HG03432 (cell line): Measurements from ENCODE around the gene DNAJC22.
"Not testable (repeated sequence)": the region's sequence is repeated elsewhere in the genome, so short reads cannot be mapped to it uniquely, and the experiment has no call there.

Experiments used
- ATAC-seq: cut with Tn5 transposase; IDR thresholded peaks from one replicate; pipeline ENCODE4 v1.9.1; 2021; ENCODE audit warnings: mild to moderate bottlenecking, moderate library complexity; ENCODE audit not compliant: unreplicated experiment

Gene DNAJC22

DNA sequence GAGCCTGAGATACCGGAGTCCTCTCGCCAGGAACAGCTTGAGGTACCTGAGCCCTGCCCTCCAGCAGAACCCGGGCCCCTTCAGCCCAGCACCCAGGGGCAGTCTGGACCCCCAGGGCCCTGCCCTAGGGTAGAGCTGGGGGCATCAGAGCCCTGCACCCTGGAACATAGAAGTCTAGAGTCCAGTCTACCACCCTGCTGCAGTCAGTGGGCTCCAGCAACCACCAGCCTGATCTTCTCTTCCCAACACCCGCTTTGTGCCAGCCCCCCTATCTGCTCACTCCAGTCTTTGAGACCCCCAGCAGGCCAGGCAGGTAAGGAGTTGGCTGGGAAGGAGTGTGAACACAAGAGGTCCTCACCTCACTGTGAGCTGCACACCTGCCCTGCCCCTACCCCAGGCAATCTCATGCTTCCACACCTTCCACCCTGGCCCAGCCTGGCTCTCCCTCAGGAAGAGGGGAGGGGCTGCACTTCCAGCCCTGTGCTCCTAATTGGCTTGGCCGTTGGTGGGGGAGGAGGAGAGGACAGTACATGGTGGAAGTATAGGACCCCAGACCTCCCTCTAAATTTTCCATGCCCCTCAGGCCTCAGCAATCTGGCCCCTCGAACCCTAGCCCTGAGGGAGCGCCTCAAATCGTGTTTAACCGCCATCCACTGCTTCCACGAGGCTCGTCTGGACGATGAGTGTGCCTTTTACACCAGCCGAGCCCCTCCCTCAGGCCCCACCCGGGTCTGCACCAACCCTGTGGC lies 15.9 kb upstream of the DNAJC22 start:
- ATAC-seq = no peak

DNA sequence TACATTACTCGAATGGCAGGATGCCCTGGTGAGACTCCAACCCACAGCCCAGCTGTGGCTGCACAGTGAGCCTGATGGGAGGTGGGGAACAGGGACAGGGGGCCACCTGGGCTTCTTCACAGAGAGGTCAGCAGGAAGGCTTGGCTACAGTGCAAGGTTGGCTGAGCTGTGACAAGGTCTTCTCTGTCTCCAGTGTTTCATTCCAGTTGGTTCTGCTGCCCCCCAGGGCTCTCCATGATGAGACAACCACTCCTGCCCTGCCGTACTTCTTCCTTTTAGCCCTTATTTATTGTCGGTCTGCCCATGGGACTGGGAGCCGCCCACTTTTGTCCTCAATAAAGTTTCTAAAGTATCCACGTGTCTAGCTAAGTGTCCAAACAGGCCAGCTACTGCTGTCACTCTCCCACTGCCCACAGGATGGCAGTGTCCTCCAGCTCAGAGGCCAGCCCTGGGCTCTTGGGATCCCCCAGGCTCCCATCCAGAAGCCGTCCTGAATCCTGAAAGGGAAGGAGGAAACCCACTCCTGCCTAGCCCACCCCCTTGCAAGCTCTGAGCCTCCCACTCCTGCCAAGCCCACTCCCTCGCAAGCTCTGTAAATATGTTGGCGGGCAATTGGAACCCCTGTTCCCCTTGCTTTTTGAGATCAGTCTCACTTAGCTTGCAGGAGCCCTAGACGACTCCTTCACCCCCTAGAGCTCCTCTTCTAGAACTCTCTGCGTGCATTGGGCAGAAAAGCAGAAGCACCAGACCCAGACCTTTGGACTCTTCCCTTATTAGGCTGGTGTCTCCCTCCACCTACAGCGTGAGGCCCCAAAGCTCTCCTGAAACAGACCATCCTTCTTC lies 15.1 kb upstream of the DNAJC22 start:
- ATAC-seq = no peak

DNA sequence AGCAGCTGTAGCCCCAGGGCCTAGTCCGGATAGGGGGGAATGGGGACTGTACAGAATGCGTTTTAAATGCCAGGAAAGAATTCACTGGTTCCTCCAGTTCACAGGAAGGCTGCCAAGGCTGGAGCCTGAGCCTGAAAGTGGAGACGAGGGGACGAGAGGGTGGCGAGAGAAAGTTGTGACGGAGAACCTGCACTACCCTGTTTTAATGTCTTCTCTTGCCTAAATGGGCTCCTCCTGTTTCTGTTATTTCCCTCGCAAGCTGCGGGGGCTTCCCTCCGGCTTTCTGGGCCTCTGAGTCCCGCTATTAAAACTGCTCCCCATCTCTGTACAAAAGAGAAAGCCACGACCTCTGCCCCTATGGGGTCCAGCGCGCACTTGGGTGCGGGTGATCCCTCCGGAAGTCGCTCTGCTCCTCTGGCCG lies 14.2 kb upstream of the DNAJC22 start:
- no peak for ATAC-seq

DNA sequence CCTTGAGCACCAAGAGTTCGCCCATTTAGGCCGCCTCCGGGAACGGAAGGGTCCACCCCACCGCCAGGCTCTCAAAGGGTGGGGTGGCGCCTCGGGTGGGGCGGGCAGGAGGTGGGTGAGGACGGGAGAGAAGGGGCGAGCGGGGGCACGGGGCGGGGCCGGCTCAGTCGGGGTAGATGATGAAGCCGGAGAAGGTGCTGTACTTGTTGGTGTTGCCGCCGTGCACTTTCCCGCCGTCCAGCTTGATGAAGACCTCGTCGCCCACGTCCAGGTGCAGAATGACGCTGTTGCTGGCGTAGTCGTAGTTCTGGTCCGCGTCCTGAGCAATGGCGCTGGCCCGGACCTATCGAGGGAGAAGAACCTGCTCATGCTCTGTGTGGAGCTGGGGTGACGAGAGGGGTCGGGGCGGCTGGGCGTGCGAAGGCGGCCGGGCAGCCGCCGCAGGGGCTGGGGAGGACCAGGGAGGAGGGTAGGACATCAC lies 13.8 kb upstream of the DNAJC22 start:
- ATAC-seq = no peak

DNA sequence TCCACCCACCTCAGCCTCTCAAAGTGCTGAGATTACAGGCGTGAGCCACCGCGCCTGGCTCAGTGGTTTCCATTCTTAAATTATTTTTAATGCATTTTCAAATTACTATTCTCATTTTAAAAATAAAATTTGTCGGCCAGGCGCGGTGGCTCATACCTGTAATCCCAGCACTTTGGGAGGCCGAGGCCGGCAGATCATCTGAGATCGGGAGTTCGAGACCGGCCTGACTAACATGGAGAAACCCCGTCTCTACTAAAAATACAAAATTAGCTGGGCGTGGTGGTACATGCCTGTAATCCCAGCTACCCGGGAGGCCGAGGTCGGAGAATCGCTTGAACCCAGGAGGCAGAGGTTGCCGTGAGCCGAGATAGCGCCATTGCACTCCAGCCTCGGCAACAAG lies 12.9 kb upstream of the DNAJC22 start:
- ATAC-seq = not testable (repeated sequence)

DNA sequence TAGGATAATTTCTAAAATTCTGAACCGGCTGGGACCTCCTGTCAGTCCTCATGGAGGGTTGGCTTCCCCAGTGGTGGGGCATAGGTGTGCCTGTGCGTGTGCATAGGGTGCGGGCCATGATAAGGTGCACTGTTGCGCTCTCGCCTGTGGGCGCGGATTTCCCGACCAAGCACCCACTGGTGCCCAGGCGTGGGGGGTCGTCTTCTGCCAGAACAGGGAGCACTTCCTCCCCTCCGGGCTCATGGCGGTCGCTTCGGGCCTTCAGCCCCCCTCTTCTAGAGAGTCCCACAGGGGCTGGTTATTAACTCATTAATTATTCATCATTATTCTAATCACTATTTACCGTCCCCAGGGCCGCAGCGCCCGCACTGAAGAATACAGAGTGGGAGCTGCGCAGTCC lies 12.5 kb upstream of the DNAJC22 start:
- no peak for ATAC-seq

DNA sequence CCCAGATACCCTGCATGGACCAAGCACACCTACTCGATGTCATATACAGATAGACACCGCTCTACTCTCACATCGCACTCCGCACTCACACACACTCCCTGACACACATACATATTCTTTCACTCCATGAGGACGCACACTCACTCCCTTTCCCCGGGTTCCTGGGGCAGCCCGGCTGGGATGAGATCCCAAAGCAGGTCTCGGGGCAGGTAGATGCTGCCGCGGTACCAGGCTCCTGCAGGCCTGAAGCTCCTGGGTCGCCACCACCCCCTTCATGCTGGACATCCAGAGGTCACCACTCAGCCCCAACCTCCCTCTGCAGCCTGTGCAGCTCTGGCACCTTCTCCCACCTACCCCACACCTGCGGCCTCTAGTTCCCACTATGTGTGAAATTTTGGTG lies 12.0 kb upstream of the DNAJC22 start:
- ATAC-seq = no peak

DNA sequence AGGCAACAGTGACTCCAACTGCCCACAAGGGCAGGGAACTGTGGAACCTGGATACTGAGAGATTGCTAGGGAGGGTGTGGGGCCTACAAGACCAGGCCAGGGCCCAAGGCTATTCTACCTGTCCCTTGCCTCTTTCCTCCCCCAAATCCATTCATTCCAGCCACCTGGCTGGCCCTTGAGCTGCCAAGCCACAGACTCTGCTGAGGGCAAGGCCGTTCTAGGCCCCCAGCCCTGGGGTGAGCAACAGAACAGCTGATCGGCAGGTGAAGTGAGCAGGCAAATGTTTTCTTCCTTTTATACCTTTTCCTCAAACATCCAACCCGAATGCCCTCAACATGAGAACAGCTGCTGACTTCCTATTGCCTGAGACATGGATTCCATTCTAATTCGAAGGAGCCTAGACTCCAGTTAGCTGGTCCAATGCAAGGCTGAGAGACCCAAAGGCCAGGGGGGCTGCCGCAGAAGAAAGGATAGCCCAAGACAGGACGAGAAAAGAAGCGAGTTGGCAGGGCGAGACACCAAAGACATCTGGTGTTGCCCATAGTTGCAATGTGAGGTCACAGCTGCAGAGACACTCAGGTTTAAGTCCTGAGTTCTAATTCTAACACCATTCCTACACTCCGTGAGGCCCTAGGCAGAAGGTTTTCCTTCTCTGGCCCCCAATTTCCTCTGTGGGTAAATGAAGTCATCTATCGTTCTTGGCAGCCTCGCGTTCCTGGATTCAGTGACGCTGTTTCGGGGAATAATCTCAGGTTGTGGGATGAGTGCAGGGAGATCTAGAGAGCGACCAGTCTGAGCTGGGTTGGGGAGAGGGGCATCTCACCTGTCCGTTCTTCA lies 11.4 kb upstream of the DNAJC22 start:
- no peak for ATAC-seq

DNA sequence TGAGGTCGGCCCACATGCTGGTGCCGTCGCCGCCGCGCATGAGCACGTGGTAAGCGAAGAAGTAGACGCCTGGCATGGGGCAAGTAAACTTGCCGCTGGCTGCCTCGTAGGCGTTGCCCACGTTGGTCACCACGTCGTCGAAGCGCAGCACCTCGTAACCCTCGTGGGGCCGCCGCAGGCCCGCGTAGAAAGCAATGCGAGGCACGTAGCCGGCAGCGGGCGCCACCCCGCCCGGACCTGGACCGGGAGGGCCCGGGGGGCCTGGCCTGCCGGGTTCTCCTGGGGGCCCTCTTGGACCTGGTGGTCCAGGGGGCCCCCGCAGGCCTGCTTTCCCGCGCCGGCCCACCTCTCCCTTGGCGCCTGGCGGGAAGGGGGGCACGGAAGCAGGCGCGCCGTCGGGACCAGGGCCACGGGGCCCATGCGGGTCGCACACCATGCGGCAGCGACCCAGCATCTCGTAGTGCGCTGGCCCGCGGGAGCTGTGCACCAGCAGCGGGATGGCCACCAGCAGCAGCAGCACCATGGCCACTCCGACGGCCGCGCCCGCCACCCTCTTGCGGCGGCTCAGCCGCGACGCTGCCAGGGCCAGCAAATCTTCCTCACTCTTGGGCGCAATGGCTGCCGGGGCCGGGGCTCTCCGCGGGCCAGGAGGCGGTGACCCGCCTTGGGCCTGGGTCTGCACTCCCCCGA lies 10.6 kb upstream of the DNAJC22 start:
- ATAC-seq = no peak

DNA sequence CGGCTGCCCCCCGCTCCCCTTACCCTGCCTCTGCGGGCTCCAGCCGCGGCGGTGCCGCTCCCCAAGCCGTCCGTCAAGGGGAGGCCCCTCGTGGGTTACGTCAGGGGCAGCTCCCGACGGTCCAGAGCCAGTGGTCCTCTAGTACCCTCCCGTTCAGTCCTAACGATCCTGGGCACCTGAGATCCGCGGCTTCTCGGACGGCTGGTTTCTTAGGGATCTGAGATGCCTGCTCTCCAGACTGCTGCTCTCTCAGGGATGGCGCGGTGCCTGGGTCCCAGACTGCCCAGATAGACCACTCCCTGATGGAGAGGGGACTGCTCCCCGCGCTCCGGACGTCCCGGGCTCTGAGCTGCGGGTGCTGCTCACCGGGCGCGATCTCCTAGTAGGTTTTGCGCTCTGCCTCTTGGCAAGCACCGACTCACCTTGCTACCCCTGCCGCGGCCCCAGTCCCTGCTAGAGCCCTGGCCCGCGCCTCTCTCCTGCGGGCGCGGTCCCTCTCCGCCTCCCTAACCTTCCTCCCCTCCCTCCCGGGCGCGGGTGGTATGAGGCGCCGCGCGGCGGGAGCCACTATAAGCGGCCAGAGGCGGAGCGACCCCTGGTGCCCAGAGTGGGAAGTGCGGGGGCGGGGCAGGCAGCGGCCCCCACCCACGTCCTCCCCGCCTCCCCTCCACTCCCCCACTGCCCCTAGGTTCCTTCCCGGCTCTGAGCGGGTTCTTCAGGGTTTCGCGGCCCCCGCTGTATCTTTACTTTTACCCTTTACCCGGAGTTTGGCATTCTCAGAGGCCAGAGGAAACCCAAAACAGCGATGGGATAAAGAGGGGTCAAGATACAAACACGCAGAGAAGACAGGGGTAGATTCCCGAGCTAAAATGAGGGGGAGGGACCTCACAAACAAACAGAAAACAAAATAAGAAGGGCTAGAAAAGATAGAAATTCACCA lies 9.8 kb upstream of the DNAJC22 start, which contains the start of gene C1QL4:
C1QL4 (minus strand) TSS at position 544 of the 940 bp plus-strand sequence. CDS start 711 bp downstream, outside the sequence.
- ATAC-seq = peak; percentile 84

DNA sequence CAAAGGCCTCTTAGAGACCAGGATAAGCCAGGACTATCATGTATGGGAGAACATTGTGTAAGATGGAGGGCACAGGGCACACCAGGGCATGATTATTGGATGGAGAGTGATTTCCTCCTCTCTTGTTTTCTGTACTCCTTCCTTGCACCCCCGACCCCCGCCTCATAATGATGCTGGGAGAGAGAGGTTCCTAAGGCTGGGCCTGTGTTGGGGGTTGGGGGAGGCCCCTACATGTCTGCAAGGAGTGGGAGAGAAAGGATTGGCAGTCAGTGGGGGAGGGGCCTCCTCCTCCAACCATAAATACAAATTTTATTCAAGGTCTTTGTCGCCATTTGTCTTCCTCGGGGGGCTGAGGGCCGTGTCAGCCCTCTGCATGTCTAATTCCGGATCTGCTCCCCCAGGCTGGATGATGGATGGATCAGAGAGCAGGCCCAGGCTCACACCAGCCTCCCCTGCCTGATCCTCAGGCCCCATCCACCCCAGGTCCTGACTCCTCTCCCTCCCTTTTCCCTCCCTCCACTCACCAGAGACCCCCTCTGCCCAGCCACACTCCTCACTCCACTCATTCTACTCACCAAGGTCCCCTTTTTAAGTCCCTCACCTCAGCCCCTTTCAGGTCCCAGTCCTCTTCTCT lies 7.7 kb upstream of the DNAJC22 start:
- no peak for ATAC-seq

DNA sequence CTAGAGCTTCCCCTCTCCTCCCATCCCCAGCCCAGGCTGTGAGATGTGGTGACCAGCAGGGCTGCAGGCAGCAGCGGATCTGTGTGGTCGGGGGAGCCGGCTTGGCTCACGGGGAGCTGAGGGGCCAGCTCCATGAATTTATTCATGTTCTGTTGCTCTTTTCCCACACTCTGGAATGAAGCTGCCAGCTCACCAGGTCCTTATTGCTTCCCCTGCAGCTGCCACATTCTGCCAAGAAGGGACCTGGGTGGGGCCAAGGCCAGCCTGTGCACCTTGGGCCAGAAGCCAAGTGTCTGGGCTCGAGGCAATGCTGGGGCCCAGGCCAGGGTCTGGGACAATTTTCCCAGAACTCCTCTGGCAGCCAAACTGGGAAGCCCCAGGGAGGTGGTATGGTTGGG lies 7.2 kb upstream of the DNAJC22 start:
- ATAC-seq = no peak

DNA sequence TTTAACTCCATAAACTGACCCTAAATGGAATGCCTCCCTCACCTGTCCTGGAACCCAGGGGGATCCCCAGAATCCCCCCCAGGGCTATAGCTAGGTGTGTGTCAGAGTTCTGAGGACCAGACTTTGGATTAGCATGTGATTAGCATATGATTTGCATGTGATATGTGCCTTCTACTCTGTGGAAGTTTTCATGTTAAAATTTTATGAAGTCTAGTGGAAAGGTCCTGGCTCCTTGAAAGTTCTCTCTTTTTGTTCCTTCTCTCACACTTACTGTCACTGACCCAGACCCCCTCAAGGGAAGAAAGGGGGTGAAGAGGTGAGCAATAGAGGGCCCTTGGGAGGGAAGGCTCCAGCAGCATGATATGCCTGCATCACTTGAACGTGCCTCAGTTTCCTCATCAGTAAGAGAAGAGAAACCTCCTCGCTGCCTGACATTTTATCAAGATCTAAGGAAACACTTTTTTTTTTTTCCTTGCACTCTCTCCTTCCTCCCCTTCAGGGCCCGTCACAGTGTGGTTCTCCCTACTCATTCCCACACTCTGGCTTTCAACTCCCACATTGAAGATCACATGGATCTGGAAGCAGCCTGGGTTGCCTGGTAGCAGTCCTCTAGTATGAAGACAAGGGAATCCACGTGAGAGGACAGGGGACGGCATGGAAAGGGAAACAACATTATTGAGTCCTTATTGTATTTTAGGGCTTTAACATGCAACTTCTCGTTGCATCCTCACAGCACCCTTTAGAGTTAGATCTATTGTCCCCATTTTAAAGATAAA lies 6.4 kb upstream of the DNAJC22 start:
- ATAC-seq = no peak

DNA sequence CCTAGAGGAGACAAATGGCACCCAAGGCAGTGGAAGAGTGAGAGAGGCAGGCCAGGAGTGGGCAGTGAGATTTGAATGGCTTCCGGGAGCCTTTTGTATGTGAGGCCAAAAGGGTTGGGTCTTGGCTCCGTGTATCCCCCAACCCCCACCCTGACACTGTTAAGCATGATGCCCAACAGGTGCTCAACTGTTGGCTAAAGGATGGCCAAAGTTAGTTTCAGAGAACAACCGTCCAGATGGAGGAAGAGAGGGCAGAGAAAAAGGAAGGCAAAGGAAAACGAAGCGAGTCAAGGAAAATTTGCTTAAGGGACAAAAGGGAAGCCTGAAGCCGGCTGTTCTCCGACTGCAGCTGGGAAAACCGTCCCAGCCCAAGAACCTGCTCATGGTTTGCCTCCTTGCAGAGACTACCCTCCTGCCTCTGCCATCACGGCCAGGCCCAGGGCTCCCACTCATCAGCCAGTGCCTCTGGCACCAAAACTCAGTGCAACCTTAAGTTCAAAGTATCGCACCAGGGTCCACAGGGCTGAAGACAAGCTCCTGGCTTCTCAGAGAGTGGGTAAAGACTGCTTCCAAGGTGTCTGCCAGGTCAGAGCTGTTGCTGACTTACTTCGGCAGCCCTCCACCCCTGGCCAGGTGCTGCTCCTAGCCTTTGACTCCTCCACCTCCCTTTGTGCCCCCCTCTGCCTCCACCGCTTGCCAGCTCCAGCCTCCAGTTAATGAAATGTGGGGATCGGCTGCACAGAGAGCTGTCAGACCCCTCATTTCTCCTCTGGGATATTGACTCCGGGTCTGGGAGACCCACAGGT lies 5.5 kb upstream of the DNAJC22 start:
- no peak for ATAC-seq

DNA sequence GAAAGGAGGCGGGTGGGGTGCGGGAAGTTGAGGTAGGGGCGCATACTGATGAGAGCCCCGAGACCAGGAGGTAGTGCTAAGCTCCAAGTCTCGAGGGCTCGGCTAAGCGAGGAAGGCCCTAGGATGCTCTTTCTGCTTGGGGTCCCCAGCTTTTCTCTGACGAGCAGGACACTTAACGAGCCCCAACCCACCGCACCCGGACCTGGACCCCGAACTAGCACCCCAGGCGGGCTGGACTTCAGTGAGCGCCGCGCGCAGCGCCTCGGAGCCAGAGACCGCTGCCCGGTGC lies 5.0 kb upstream of the DNAJC22 start:
- ATAC-seq = no peak

DNA sequence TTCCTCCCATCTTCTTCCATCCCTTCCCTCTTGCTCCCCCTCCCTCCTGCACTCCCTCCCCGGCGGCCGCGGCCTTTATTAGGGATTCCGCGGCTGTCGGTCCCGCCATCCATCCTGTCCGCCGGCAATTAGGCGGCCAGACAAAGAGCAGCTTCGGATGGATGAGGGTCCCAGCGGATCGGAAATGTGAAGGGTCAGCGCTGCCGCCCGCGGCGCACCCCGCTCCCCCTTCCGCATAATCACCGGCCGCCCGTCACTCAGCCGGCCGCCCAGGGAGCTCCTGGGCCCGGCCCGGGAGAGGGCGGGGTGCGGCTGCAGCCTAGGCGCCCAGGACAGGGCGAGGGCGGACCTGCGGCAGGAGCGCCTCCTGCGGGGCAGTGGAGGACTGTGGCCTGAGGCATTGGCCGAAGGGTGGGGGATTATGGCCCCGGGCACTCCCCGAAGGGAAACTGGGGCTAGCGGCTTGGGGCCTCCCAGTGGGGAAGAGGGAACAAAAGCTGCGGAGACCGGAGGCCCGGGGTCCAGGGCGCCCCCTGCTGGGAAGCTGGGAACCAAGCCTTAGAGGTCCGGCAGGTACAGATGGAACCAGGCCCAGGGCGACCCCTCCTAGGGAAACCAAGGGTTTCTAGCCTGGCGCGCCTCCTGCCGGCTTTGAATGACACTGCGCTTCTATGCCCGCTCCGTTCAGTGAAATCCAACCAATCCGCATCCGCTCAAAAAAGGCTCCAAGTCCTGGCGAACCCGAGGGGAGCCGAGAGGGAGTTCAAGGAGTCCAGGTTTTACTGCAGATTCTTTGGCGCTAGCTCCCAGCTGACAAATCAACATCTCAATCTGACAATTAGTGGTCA lies 4.4 kb upstream of the DNAJC22 start:
- ATAC-seq = peak; percentile 61
